DOHH2 (cell line): ENCODE measurements around the gene MYCBPAP.

Experiments
- EZH2phosphoT487 ChIP-seq: fragments of 200-600 bp; sonication (generic); IDR thresholded peaks from 2 replicates; pipeline ENCODE4 v1.6.1; 2017; ENCODE audit warnings: borderline replicate concordance, mild to moderate bottlenecking, antibody characterized with exemption, low read length, moderate library complexity, mixed read lengths
- TF ChIP-seq, protein P1 (sequence below): fragments of 200-600 bp; sonication (generic); IDR thresholded peaks from one replicate; pipeline ENCODE4 v1.5.1; 2014; ENCODE audit warnings: antibody characterized with exemption, mild to moderate bottlenecking, low read depth, low read length; ENCODE audit not compliant: poor library complexity, severe bottlenecking

GRCh38 chr17:50560185-50560824, 52.1 kb downstream of the MYCBPAP start, which contains the start of gene CACNA1G:
- TF ChIP-seq, protein P1, sequence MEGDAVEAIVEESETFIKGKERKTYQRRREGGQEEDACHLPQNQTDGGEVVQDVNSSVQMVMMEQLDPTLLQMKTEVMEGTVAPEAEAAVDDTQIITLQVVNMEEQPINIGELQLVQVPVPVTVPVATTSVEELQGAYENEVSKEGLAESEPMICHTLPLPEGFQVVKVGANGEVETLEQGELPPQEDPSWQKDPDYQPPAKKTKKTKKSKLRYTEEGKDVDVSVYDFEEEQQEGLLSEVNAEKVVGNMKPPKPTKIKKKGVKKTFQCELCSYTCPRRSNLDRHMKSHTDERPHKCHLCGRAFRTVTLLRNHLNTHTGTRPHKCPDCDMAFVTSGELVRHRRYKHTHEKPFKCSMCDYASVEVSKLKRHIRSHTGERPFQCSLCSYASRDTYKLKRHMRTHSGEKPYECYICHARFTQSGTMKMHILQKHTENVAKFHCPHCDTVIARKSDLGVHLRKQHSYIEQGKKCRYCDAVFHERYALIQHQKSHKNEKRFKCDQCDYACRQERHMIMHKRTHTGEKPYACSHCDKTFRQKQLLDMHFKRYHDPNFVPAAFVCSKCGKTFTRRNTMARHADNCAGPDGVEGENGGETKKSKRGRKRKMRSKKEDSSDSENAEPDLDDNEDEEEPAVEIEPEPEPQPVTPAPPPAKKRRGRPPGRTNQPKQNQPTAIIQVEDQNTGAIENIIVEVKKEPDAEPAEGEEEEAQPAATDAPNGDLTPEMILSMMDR = no peak
- no peak for TF ChIP-seq EZH2phosphoT487
